ENCODE results near the gene EXOC1. TPM values are rescaled to one million over a fixed set of nuclear protein-coding genes. Genes with fewer than 3 reads are reported as not detected.

The EXOC1 gene
- total and polyA plus RNA-seq, 9 of the 15 experiments (the other 6 are each of a cell fraction or from before 2014, with no cell fraction given): 16.0 to 45.5 (median 26.2) TPM

DNA sequence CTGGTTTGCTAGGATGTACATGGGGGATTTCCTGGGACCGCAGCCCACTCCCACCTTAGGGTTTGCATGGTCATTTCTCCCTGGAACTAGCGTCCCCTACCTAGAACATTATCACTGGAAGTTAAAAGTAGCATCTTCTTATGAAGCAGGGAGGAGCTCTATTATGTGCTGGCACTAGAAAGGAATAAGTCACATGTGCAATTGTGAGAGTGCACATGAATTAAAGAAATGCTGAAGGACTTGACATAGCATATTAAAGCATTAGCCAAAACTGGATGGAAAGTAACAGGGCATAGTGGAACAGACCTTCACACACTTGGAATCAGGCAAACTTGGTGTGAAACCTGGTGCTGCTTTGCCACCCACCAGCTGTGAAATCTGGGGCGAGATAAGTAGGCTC is 31.1 kb upstream of the EXOC1 start:
- ChIA-PET POLR2A (interaction anchor here (0.9 to 1.2 kb wide), 2 partner anchors 13 to 15 kb away, joined by 3 to 4 read pairs; no protein-coding TSS in a partner anchor), CTCF (ENCODE audit: low intra/inter-chr PET ratio) (no interaction called here)
- H3K79me2 ChIP-seq (ENCODE audit: control insufficient read depth, insufficient read depth, low read length): no peaks in the 10 kb centered on the region
- WGBS (ENCODE audit: insufficient coverage, low coverage, missing lambda C conversion rate): 47% methylated on average over 3 of the region's 3 CpGs
- no peak overlapping the region for H3K9ac ChIP-seq (ENCODE audit: insufficient read depth in 1 of 2, low read depth in 2 of 2, low read length in 2 of 2)
- no peaks in the 10 kb centered on the region for H4K20me1 ChIP-seq (replicated peaks; ENCODE audit: control insufficient read depth, insufficient read depth, low read length)
- H3K4me1 ChIP-seq (replicated peaks in 1 of 2; ENCODE audit: control insufficient read depth in 2 of 2, insufficient read depth in 2 of 2, low read length in 2 of 2): peaks cover 0 to 4% of the 10 kb centered on the region in 2 experiments; a peak in 3 of 5 replicates
- no peak overlapping the region for H3K27ac ChIP-seq (ENCODE audit: extremely low read depth, low read depth, low read length)
- no peak for FAIRE-seq
- intact Hi-C loops (cut with micrococcal nuclease) (no loop called here), in situ Hi-C loops (cut with MboI) (no loop called here)
- BruUV-seq (replicated peaks): no TSS peak
- no peak for ATAC-seq
- no peak for TF ChIP-seq HDAC1 (IDR thresholded peaks at IDR 0.05)
- no peak for TF ChIP-seq GTF2E2 (tag; IDR thresholded peaks at IDR 0.05)
- no peak for TF ChIP-seq IFI16 (CRISPR knock-in tag; IDR thresholded peaks at IDR 0.05)
- TF ChIP-seq SIX5 (IDR thresholded peaks at IDR 0.05; ENCODE audit: borderline replicate concordance in 1 of 2, insufficient read depth in 1 of 2, low read depth in 1 of 2, low read length in 2 of 2): no peak
- TF ChIP-seq ZNF699 (CRISPR knock-in tag; IDR thresholded peaks at IDR 0.05; ENCODE audit: insufficient replicate concordance): no peak
- no peak for TF ChIP-seq ZNF175 (CRISPR knock-in tag; IDR thresholded peaks at IDR 0.05; ENCODE audit: low read depth)
- no peak overlapping the region for H3K4me3 ChIP-seq
- no peaks in the 10 kb centered on the region for H3K36me3 ChIP-seq (ENCODE audit: control insufficient read depth, insufficient read depth, low read length)
- no peak overlapping the region for H3K4me2 ChIP-seq (ENCODE audit: insufficient read depth, low read length)
- no peak overlapping the region; the same call in 1 of the 2 replicates for H2AFZ ChIP-seq (ENCODE audit: low read depth, low read length)
- no peaks in the 10 kb centered on the region for H3K9me1 ChIP-seq (ENCODE audit: control insufficient read depth, insufficient read depth, low read length)
- H3K27me3 ChIP-seq (ENCODE audit: control insufficient read depth in 2 of 2, insufficient read depth in 2 of 2, low read length in 2 of 2): no peaks in the 10 kb centered on the region
- DNase-seq (ENCODE audit: extremely low read depth in 1 of 4, low spot score in 3 of 4): no peak
- H3K9me3 ChIP-seq (replicated peaks; ENCODE audit: control insufficient read depth, insufficient read depth, low read depth, low read length): no peaks in the 10 kb centered on the region

DNA sequence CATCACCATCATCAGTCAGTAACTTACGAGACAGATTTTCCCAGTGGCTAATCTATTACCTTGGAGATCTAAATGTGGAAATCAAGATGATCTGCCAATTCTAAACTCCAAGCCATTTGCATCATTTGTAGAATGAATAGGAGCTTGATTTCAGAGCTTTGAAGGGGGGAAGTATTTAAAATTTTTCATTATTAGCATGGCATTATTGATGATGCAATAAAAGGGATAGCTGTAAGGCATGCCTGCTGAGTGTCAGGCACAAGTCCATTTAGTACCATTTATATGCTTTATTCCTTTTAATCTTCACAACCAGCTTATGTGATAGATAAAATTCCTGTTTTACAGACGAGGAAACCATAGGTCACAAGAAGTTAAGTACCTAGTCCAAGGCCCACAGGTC is 28.6 kb upstream of the EXOC1 start:
- no peaks in the 10 kb centered on the region; a peak in 1 of 5 replicates for H3K4me1 ChIP-seq (replicated peaks in 1 of 2; ENCODE audit: control insufficient read depth in 2 of 2, insufficient read depth in 2 of 2, low read length in 2 of 2)
- ChIA-PET CTCF (ENCODE audit: low intra/inter-chr PET ratio) (no interaction called here), POLR2A (no interaction called here)
- no peaks in the 10 kb centered on the region for H3K9me1 ChIP-seq (ENCODE audit: control insufficient read depth, insufficient read depth, low read length)
- no peaks in the 10 kb centered on the region for H3K27me3 ChIP-seq (ENCODE audit: control insufficient read depth in 2 of 2, insufficient read depth in 2 of 2, low read length in 2 of 2)
- DNase-seq (ENCODE audit: extremely low read depth in 1 of 4, low spot score in 3 of 4): no peak
- in situ Hi-C loops (cut with MboI) (no loop called here), intact Hi-C loops (cut with micrococcal nuclease) (no loop called here)
- no peak for ATAC-seq
- H3K4me2 ChIP-seq (ENCODE audit: insufficient read depth, low read length): no peak overlapping the region
- 33% methylated on average over 2 of the region's 2 CpGs for WGBS (ENCODE audit: insufficient coverage, low coverage, missing lambda C conversion rate)
- H4K20me1 ChIP-seq (replicated peaks; ENCODE audit: control insufficient read depth, insufficient read depth, low read length): no peaks in the 10 kb centered on the region
- H3K9me3 ChIP-seq (replicated peaks; ENCODE audit: control insufficient read depth, insufficient read depth, low read depth, low read length): no peaks in the 10 kb centered on the region
- BruUV-seq (replicated peaks): no TSS peak
- H3K27ac ChIP-seq (ENCODE audit: extremely low read depth, low read depth, low read length): no peak overlapping the region
- no peak overlapping the region for H2AFZ ChIP-seq (ENCODE audit: low read depth, low read length)
- no peak overlapping the region for H3K4me3 ChIP-seq
- no peaks in the 10 kb centered on the region for H3K79me2 ChIP-seq (ENCODE audit: control insufficient read depth, insufficient read depth, low read length)
- H3K36me3 ChIP-seq (ENCODE audit: control insufficient read depth, insufficient read depth, low read length): no peaks in the 10 kb centered on the region
- no peak overlapping the region for H3K9ac ChIP-seq (ENCODE audit: insufficient read depth in 1 of 2, low read depth in 2 of 2, low read length in 2 of 2)
- FAIRE-seq: no peak
- TF ChIP-seq PTTG1 (tag; IDR thresholded peaks at IDR 0.05; ENCODE audit: low read depth): no peak
- no peak for TF ChIP-seq PRPF4 (IDR thresholded peaks at IDR 0.05; ENCODE audit: insufficient read depth, low read depth, low read length, poor library complexity, severe bottlenecking)
- no peak for TF ChIP-seq RBM14 (IDR thresholded peaks at IDR 0.05; ENCODE audit: borderline replicate concordance, insufficient read depth, low read depth, low read length)
- TF ChIP-seq CXXC5 (CRISPR knock-in tag; IDR thresholded peaks at IDR 0.05): no peak
- TF ChIP-seq MCM2 (IDR thresholded peaks at IDR 0.05; ENCODE audit: low read depth): no peak
- TF ChIP-seq NFIX (CRISPR knock-in tag; IDR thresholded peaks at IDR 0.05; ENCODE audit: low read depth): no peak
- TF ChIP-seq, protein P1, sequence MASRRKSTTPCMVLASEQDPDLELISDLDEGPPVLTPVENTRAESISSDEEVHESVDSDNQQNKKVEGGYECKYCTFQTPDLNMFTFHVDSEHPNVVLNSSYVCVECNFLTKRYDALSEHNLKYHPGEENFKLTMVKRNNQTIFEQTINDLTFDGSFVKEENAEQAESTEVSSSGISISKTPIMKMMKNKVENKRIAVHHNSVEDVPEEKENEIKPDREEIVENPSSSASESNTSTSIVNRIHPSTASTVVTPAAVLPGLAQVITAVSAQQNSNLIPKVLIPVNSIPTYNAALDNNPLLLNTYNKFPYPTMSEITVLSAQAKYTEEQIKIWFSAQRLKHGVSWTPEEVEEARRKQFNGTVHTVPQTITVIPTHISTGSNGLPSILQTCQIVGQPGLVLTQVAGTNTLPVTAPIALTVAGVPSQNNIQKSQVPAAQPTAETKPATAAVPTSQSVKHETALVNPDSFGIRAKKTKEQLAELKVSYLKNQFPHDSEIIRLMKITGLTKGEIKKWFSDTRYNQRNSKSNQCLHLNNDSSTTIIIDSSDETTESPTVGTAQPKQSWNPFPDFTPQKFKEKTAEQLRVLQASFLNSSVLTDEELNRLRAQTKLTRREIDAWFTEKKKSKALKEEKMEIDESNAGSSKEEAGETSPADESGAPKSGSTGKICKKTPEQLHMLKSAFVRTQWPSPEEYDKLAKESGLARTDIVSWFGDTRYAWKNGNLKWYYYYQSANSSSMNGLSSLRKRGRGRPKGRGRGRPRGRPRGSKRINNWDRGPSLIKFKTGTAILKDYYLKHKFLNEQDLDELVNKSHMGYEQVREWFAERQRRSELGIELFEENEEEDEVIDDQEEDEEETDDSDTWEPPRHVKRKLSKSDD (conservative IDR thresholded peaks at IDR 0.05; ENCODE audit: low read length): no peak

Data from K562 (cell line).